Measurements from ENCODE around the gene NFIA. TPM values are rescaled to one million over a fixed set of nuclear protein-coding genes. Genes with fewer than 3 reads are reported as not detected.

Gene NFIA
- total RNA-seq, 1 experiment from 2014 or later, result 20.9 TPM

DNA sequence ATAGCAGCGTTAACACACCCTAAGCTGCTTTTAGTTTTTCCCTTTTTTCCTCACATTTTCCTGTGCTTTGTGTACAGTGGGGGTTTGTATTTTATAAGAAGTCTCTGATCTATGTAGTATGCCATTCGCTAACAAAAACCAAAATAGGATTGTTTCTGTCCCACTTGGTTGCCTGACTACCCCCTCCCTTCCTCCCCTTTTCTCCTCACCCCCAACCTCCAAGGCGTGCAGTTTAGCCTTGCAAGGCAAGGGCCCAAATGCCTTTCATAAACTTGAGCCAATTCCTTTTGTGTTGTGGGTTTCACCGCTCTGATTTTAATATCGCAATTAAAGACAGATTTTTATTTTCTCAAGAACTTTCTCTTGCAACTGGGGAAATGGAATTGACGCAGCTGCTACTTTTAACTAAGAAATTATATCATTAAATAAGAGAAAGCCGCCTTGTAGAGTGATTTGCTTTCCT, 365.6 kb downstream of the NFIA start (continued):
- TF ChIP-seq TCF7L2 (IDR thresholded peaks at IDR 0.05; ENCODE audit: low read depth, low read length), result no peak

- POLR2A ChIA-PET, result no interaction called here
- no peak for ATAC-seq
- no peak for TF ChIP-seq TCF7L2 (IDR thresholded peaks at IDR 0.05; ENCODE audit: low read depth, low read length)
- CTCF ChIA-PET, result no interaction called here
- intact Hi-C loops (cut with micrococcal nuclease; ENCODE audit: unreplicated experiment), result no loop called here
- Histone ChIP-seq H3K4me3 (ENCODE audit: low read depth in 2 of 2, low read length in 2 of 2) (no peak overlapping the region), H3K36me3 (ENCODE audit: control insufficient read depth, insufficient read depth, low read length) (no peaks in the 10 kb centered on the region), H3K27ac (ENCODE audit: low read length) (no peak overlapping the region), H3K27me3 (ENCODE audit: control insufficient read depth, insufficient read depth, low read length) (no peaks in the 10 kb centered on the region), H3K4me1 (ENCODE audit: control insufficient read depth, insufficient read depth, low read length) (peaks cover 11% of the 10 kb centered on the region), H3K9me3 (ENCODE audit: control insufficient read depth, insufficient read depth, low read depth, low read length) (no peaks in the 10 kb centered on the region)
- no peak for DNase-seq (ENCODE audit: low read depth, low spot score)
- in situ Hi-C loops (cut with HindIII; ENCODE audit: low pct_unique_long_range_greater_than_20kb, low sequenced_read_pairs), result no loop called here
- BruUV-seq (replicated peaks), result no TSS peak
Measured at GRCh38 chr1:61448914-61449313, 366.6 kb downstream of the NFIA start.

DNA sequence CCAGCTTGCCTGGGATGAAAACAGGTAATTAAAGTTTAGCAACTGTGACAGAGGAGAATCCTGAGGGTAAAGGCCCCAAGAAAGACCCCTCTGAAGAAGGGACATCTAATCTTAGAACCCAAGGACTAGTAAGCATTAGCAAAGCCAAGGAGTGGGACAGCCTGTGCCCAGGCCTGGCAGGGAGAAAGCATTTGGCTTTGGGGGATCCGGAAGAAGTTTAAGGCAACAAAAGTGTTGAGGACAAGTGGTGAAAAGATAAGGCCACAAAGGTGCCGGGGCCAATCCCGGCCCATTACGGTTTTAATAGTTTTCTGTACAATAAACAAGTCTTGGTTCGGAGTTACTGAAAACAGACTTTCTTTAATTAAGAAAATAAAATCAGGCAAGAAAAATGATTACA, 367.0 kb downstream of the NFIA start:
- no peaks in the 10 kb centered on the region for H3K36me3 ChIP-seq (ENCODE audit: control insufficient read depth, insufficient read depth, low read length)
- intact Hi-C loops (cut with micrococcal nuclease; ENCODE audit: unreplicated experiment), result no loop called here
- no peak overlapping the region for H3K4me3 ChIP-seq (ENCODE audit: low read depth in 2 of 2, low read length in 2 of 2)
- BruUV-seq (replicated peaks), result no TSS peak
- ChIA-PET POLR2A (no interaction called here), CTCF (no interaction called here)
- H3K9me3 ChIP-seq (ENCODE audit: control insufficient read depth, insufficient read depth, low read depth, low read length), result no peaks in the 10 kb centered on the region
- ATAC-seq, result no peak
- H3K27me3 ChIP-seq (ENCODE audit: control insufficient read depth, insufficient read depth, low read length), result no peaks in the 10 kb centered on the region
- DNase-seq (ENCODE audit: low read depth, low spot score), result no peak
- no peak overlapping the region for H3K27ac ChIP-seq (ENCODE audit: low read length)
- H3K4me1 ChIP-seq (ENCODE audit: control insufficient read depth, insufficient read depth, low read length), result peaks cover 11% of the 10 kb centered on the region
- in situ Hi-C loops (cut with HindIII; ENCODE audit: low pct_unique_long_range_greater_than_20kb, low sequenced_read_pairs), result no loop called here
- TF ChIP-seq, protein P1, sequence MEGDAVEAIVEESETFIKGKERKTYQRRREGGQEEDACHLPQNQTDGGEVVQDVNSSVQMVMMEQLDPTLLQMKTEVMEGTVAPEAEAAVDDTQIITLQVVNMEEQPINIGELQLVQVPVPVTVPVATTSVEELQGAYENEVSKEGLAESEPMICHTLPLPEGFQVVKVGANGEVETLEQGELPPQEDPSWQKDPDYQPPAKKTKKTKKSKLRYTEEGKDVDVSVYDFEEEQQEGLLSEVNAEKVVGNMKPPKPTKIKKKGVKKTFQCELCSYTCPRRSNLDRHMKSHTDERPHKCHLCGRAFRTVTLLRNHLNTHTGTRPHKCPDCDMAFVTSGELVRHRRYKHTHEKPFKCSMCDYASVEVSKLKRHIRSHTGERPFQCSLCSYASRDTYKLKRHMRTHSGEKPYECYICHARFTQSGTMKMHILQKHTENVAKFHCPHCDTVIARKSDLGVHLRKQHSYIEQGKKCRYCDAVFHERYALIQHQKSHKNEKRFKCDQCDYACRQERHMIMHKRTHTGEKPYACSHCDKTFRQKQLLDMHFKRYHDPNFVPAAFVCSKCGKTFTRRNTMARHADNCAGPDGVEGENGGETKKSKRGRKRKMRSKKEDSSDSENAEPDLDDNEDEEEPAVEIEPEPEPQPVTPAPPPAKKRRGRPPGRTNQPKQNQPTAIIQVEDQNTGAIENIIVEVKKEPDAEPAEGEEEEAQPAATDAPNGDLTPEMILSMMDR (IDR thresholded peaks at IDR 0.05), result no peak
- TF ChIP-seq TCF7L2 (IDR thresholded peaks at IDR 0.05; ENCODE audit: low read depth, low read length), result no peak
- no peak for TF ChIP-seq REST (IDR thresholded peaks at IDR 0.05; ENCODE audit: insufficient read depth in 1 of 2, low read depth in 2 of 2, low read length in 1 of 2)
- no peak for TF ChIP-seq POLR2AphosphoS5 (IDR thresholded peaks at IDR 0.05; ENCODE audit: low read depth, low read length)
- TF ChIP-seq SIN3A (IDR thresholded peaks at IDR 0.05; ENCODE audit: borderline replicate concordance, insufficient read depth, low read depth, low read length), result no peak

DNA sequence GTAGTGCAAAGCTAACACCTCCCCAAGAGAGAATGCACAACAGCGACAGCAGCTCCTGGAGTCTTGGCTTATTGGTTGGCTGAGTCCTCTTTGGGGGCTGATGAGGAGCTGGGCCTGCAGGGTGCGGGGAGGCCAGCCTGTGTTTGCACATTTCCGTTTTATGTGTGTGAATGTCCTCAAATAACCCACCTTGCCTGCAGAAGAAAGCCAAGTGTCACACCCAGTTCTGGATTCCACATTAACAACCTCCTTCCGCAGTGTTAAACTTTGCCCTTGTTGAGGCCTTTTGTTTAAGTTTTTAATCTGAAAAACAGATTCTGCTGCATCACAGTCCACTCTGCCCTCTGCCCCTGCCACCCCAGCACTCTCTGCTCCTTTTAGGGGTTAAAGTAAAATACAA, 368.1 kb downstream of the NFIA start:
- intact Hi-C loops (cut with micrococcal nuclease; ENCODE audit: unreplicated experiment) (loop anchor here (5.0 to 10.0 kb wide), 2 partner anchors 396 to 478 kb away; no protein-coding TSS in a partner anchor), in situ Hi-C loops (cut with HindIII; ENCODE audit: low pct_unique_long_range_greater_than_20kb, low sequenced_read_pairs) (no loop called here)
- POLR2A ChIA-PET, result no interaction called here
- Histone ChIP-seq H3K27me3 (ENCODE audit: control insufficient read depth, insufficient read depth, low read length) (no peaks in the 10 kb centered on the region), H3K27ac (ENCODE audit: low read length) (no peak overlapping the region), H3K9me3 (ENCODE audit: control insufficient read depth, insufficient read depth, low read depth, low read length) (no peaks in the 10 kb centered on the region), H3K4me3 (ENCODE audit: low read depth in 2 of 2, low read length in 2 of 2) (no peak overlapping the region), H3K36me3 (ENCODE audit: control insufficient read depth, insufficient read depth, low read length) (no peaks in the 10 kb centered on the region), H3K4me1 (ENCODE audit: control insufficient read depth, insufficient read depth, low read length) (peaks cover 11% of the 10 kb centered on the region)
- ATAC-seq (no peak), DNase-seq (ENCODE audit: low read depth, low spot score) (no peak)
- CTCF ChIA-PET, result no interaction called here
- TF ChIP-seq, protein P1 (IDR thresholded peaks at IDR 0.05), result no peak
- TF ChIP-seq POLR2AphosphoS5 (IDR thresholded peaks at IDR 0.05; ENCODE audit: low read depth, low read length), result no peak
- no peak for TF ChIP-seq TCF7L2 (IDR thresholded peaks at IDR 0.05; ENCODE audit: low read depth, low read length)
- TF ChIP-seq SIN3A (IDR thresholded peaks at IDR 0.05; ENCODE audit: borderline replicate concordance, insufficient read depth, low read depth, low read length), result no peak
- TF ChIP-seq REST (IDR thresholded peaks at IDR 0.05; ENCODE audit: insufficient read depth in 1 of 2, low read depth in 2 of 2, low read length in 1 of 2), result no peak
- BruUV-seq (replicated peaks), result no TSS peak

All from Panc1 (cell line).